NCI-H128 (cell line): ENCODE measurements around the gene GIMAP7.

ENCODE experiments used
- DNase-seq: peaks from one replicate; lab custom pipeline; 2025; ENCODE audit not compliant: unreplicated experiment; lab: John Stamatoyannopoulos, UW

The GIMAP7 gene

DNA sequence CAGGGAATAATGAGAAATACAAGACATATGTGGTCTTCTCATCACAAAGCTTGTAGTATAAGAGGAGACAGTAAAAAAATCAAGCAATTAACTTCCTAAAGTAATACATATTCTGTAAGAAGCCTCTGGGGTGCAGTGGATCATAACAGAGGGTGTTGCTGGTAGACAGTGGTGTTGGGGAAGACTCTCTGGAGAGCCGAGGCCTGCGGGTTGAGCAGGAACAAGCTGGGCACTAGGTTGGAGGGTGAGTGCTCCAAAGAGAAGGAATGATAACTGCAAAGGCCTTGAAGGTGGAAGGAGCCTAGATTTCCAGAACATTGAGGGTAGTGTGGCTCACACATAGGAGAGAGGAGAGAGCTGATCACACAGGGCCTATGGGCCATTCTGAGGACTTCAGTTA, 54.0 kb downstream of the GIMAP7 start:
- no peak for DNase-seq

DNA sequence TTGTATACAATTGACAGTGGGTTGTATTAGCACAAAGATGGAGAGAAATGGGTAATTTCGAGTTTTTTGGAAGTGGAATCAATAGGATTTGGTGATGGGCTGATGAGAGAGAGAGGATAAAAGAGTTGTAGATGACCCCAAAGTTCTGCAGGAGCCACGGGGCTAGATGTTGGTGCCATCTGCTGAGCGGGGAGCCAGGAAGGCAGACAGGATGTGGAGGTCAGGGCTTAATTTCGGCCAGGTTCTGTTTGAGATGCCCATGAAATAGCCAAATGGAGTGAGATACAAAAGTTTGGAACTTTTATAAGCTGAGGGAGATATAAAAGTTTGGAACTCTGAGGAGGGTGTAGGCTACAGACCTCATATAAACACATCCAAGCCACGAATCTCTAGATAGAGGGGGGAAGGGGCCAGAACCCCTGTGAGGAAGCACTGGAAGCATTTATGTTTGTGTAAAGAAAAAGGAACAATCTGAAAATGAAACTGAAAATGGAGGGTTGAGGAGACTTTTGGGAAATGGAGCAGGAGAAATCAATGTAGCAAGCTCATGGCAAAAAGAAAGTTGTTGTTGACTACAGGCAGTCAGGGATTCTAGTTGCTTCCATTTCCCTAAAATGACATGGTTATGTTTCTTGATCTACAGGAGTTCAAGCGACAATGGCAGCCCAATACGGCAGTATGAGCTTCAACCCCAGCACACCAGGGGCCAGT, 54.7 kb downstream of the GIMAP7 start:
- DNase-seq, result no peak
